ENCODE measurements around the gene NME5.
A peak's percentile ranks its signal among the peaks of the same experiment; 100 is the strongest.

Gene NME5

GRCh38 chr5:138180841-138181240 lies 41.6 kb upstream of the NME5 start:
- peaks cover 2% of the 10 kb centered on the region; the same call in 1 of the 2 replicates for H3K36me3 ChIP-seq (ENCODE audit: insufficient read depth)
- no peak overlapping the region for H3K4me3 ChIP-seq (IDR thresholded peaks at IDR 0.05; ENCODE audit: insufficient read depth, low read depth, low read length)
- no peak for TF ChIP-seq CTCF (conservative IDR thresholded peaks at IDR 0.05; ENCODE audit: low read depth, low read length)
- no peak overlapping the region for H3K9ac ChIP-seq
- H3K4me1 ChIP-seq (ENCODE audit: low read depth, poor library complexity, severe bottlenecking), result peaks cover 23% of the 10 kb centered on the region
- no peak overlapping the region for H3K27ac ChIP-seq
- H3K27me3 ChIP-seq (ENCODE audit: insufficient read depth, low read depth), result no peaks in the 10 kb centered on the region
- H3K4me2 ChIP-seq, result peak overlapping the region; percentile 85; the same call in 1 of the 2 replicates
- no peak overlapping the region for H2AFZ ChIP-seq (ENCODE audit: low read depth)
- H3K79me2 ChIP-seq (ENCODE audit: insufficient read depth, low read depth), result peaks cover 41% of the 10 kb centered on the region
- H4K20me1 ChIP-seq (ENCODE audit: insufficient read depth), result no peaks in the 10 kb centered on the region

GRCh38 chr5:138180183-138180782 lies 41.1 kb upstream of the NME5 start:
- Histone ChIP-seq H3K79me2 (ENCODE audit: insufficient read depth, low read depth) (peaks cover 44% of the 10 kb centered on the region), H3K27me3 (ENCODE audit: insufficient read depth, low read depth) (no peaks in the 10 kb centered on the region), H2AFZ (ENCODE audit: low read depth) (no peak overlapping the region), H3K4me1 (ENCODE audit: low read depth, poor library complexity, severe bottlenecking) (peaks cover 23% of the 10 kb centered on the region), H3K4me2 (peak overlapping the region; percentile 85), H3K36me3 (ENCODE audit: insufficient read depth) (no peaks in the 10 kb centered on the region; the same call in 1 of the 2 replicates), H3K9ac (peak overlapping the region; percentile 70; the same call in 1 of the 2 replicates), H4K20me1 (ENCODE audit: insufficient read depth) (no peaks in the 10 kb centered on the region), H3K27ac (no peak overlapping the region; the same call in 1 of the 2 replicates), H3K4me3 (IDR thresholded peaks at IDR 0.05; ENCODE audit: insufficient read depth, low read depth, low read length) (no peak overlapping the region)
- peak; percentile 65 for TF ChIP-seq CTCF (conservative IDR thresholded peaks at IDR 0.05; ENCODE audit: low read depth, low read length)

GRCh38 chr5:138179277-138179857 lies 40.1 kb upstream of the NME5 start:
- peak overlapping the region; percentile 70; the same call in 1 of the 2 replicates for H3K9ac ChIP-seq
- H3K36me3 ChIP-seq (ENCODE audit: insufficient read depth), result no peaks in the 10 kb centered on the region
- peaks cover 23% of the 10 kb centered on the region for H3K4me1 ChIP-seq (ENCODE audit: low read depth, poor library complexity, severe bottlenecking)
- no peak overlapping the region for H3K4me3 ChIP-seq (IDR thresholded peaks at IDR 0.05; ENCODE audit: insufficient read depth, low read depth, low read length)
- H4K20me1 ChIP-seq (ENCODE audit: insufficient read depth), result no peaks in the 10 kb centered on the region
- TF ChIP-seq CTCF (conservative IDR thresholded peaks at IDR 0.05; ENCODE audit: low read depth, low read length), result no peak
- H3K27ac ChIP-seq, result peak overlapping the region; percentile 60; the same call in 1 of the 2 replicates
- no peaks in the 10 kb centered on the region for H3K27me3 ChIP-seq (ENCODE audit: insufficient read depth, low read depth)
- H3K79me2 ChIP-seq (ENCODE audit: insufficient read depth, low read depth), result peaks cover 53% of the 10 kb centered on the region
- H3K4me2 ChIP-seq, result peak overlapping the region; percentile 85
- H2AFZ ChIP-seq (ENCODE audit: low read depth), result peak overlapping the region; percentile 62

GRCh38 chr5:138178516-138179276 lies 39.5 kb upstream of the NME5 start, which contains the start of the genes BRD8 and KIF20A:
Gene BRD8 (minus strand): TSS chr5:138178630. CDS start chr5:138178614, 16 bp downstream.
Gene KIF20A (plus strand): TSS chr5:138179112. CDS start chr5:138179681, 569 bp downstream.
- TF ChIP-seq CTCF (conservative IDR thresholded peaks at IDR 0.05; ENCODE audit: low read depth, low read length), result no peak
- Histone ChIP-seq H3K9ac (peak within 1 kb of the TSS; percentile 70; the same call in 1 of the 2 replicates), H3K4me1 (ENCODE audit: low read depth, poor library complexity, severe bottlenecking) (peaks cover 23% of the 10 kb centered on the region), H3K27me3 (ENCODE audit: insufficient read depth, low read depth) (no peaks in the 10 kb centered on the region), H3K79me2 (ENCODE audit: insufficient read depth, low read depth) (peaks cover 60% of the 10 kb centered on the region), H3K27ac (peak within 1 kb of the TSS; percentile 60), H3K4me3 (IDR thresholded peaks at IDR 0.05; ENCODE audit: insufficient read depth, low read depth, low read length) (peak within 1 kb of the TSS; percentile 3), H3K36me3 (ENCODE audit: insufficient read depth) (no peaks in the 10 kb centered on the region), H4K20me1 (ENCODE audit: insufficient read depth) (no peaks in the 10 kb centered on the region), H3K4me2 (peak within 1 kb of the TSS; percentile 85), H2AFZ (ENCODE audit: low read depth) (peak within 1 kb of the TSS; percentile 62)

All from KMS-11 (cell line).